Mucosa of descending colon (tissue), 3 donors: ENCODE results near the gene C3orf52. TPM values are rescaled to one million over a fixed set of nuclear protein-coding genes. Genes with fewer than 3 reads are reported as not detected.

Experiments
- ATAC-seq: fragments of 200-7000 bp; cut with Tn5 transposase; one replicate; pipeline ENCODE4 v1.9.1; 2020; ENCODE audit warnings: mild to moderate bottlenecking, moderate library complexity
- DNase-seq, 3 donors: peaks; one replicate each; pipeline ENCODE4 v3.0.0-alpha.2; 2020
- H3K36me3 ChIP-seq: fragments of 200-600 bp; one replicate; pipeline ENCODE4 v1.8.0; 2021; ENCODE audit warnings: low read depth, mild to moderate bottlenecking
- H3K4me1 ChIP-seq: fragments of 200-600 bp; one replicate; pipeline ENCODE4 v1.8.0; 2021; ENCODE audit warnings: low read depth, mild to moderate bottlenecking
- H3K4me3 ChIP-seq: fragments of 200-600 bp; one replicate; pipeline ENCODE4 v1.8.0; 2021; ENCODE audit warnings: mild to moderate bottlenecking
- H3K9me3 ChIP-seq: fragments of 200-600 bp; one replicate; pipeline ENCODE4 v1.8.0; 2021; ENCODE audit warnings: mild to moderate bottlenecking
- intact Hi-C, 2 donors: fragments of 100-400 bp; cut with DNase I in 1 of 2; cut with micrococcal nuclease in 1 of 2; formaldehyde crosslinking; loops; one replicate each; pipeline versions ENCODE4 v1.11.0 to v1.11.1; 2022; cut with DNase I, micrococcal nuclease
- total RNA-seq, 3 donors: library from RNA; stranded (reverse); fragmentation: NEBNext Ultra II Directional in 2 of 3; extraction: Animal tissue kit (Norgen Biotek cat#: 25700) in 2 of 3; gene quantifications; one replicate each; pipeline versions ENCODE4 v1.2.1 to v1.2.4, GENCODE V29; 2021 to 2023
- TF ChIP-seq, protein P1 (sequence below): fragments of 200-600 bp; IDR thresholded peaks from one replicate; pipeline ENCODE4 v1.8.0; 2022; ENCODE audit warnings: antibody characterized with exemption, mild to moderate bottlenecking
- donor health status: DM: no; HTN: no; CAD: no; lungs with moderate emphysema.
- donor health status: DM: no; HTN: no; CAD: no.
- donor health status: DM: no; HTN: yes; CAD: no.

Gene C3orf52
- total RNA-seq, 3 donors from 2014 or later = 22.6 to 49.9 (median 36.3) TPM

DNA sequence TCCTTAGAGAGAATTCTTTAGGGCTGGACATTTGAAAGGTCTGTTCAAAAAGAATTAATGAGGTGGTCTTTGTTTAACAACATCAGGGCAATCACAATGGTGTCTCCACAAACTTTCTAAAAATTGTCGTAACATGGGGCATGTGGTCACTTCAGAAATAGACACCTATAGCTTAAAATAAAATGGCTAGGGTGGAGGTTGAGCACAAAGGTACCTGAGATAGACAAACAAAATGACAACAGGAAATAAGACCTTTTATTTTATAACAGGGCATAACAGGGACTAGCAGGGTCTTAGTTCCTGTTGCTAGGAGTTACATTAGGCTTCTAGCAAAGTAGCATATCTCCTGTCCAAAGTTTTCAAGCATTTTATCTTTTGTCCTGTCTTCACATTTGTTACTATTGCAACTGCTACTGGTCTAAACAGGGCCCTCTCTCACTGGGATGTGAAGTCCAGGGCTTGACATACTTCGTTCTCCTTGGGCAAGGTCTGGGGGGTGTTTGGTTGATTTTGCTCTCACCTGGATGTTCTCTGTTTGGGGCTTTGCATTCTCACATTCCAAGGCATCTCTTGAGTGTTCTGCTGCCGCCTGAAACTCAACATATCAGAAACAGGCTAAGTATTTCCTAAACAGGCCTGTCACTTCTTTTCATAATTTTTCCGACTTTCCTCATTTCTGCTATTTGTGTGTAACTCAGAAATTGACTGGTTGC, 43.9 kb downstream of the C3orf52 start:
- Histone ChIP-seq H3K4me3 (no peak overlapping the region), H3K36me3 (no peaks in the 10 kb centered on the region), H3K4me1 (peaks cover 8% of the 10 kb centered on the region), H3K9me3 (no peaks in the 10 kb centered on the region)
- no peak for DNase-seq
- TF ChIP-seq, protein P1, sequence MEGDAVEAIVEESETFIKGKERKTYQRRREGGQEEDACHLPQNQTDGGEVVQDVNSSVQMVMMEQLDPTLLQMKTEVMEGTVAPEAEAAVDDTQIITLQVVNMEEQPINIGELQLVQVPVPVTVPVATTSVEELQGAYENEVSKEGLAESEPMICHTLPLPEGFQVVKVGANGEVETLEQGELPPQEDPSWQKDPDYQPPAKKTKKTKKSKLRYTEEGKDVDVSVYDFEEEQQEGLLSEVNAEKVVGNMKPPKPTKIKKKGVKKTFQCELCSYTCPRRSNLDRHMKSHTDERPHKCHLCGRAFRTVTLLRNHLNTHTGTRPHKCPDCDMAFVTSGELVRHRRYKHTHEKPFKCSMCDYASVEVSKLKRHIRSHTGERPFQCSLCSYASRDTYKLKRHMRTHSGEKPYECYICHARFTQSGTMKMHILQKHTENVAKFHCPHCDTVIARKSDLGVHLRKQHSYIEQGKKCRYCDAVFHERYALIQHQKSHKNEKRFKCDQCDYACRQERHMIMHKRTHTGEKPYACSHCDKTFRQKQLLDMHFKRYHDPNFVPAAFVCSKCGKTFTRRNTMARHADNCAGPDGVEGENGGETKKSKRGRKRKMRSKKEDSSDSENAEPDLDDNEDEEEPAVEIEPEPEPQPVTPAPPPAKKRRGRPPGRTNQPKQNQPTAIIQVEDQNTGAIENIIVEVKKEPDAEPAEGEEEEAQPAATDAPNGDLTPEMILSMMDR = no peak
- no peak for ATAC-seq
- intact Hi-C loops = no loop called here

DNA sequence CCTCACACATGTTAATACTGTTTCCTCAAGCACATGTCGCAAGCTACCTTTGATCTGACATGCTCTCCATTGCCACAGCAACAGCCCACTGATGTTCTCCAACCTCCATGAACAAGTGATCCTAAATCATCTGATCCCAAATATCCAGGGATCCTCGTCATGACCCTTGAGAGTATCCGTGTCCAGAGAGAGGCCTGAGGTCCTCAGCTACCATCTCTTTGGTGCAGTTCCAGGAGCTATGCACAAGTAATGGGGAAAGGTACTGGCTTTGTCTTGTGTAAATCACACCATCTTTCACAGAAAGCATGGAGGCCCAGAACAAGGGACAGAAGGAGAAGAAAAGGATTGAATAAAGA, 44.4 kb downstream of the C3orf52 start:
- intact Hi-C loops = no loop called here
- H3K36me3 ChIP-seq = no peaks in the 10 kb centered on the region
- TF ChIP-seq, protein P1 = no peak
- no peaks in the 10 kb centered on the region for H3K9me3 ChIP-seq
- H3K4me3 ChIP-seq = no peak overlapping the region
- no peak for DNase-seq
- ATAC-seq = no peak
- H3K4me1 ChIP-seq = peaks cover 8% of the 10 kb centered on the region

DNA sequence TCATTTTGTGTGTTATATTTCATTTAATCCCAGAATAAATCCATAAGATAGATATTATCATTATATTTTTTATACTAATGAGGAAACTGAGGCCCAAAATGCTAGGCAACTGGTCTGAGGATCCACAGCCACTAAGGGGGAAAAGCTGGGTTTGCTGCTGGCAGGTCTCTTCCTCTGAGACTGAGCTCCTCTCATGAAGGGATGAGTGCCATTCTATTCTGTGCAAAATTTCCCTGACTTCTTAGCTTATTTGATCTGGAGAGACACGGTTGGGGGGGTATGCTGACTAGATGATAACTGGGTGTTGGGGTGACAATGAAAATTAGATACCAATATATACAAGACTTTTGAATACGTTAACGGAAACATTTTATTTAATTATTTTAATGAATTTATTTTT, 44.9 kb downstream of the C3orf52 start:
- DNase-seq (no peak), ATAC-seq (no peak)
- TF ChIP-seq, protein P1 = no peak
- H3K4me3 ChIP-seq = no peak overlapping the region
- intact Hi-C loops = no loop called here
- no peaks in the 10 kb centered on the region for H3K9me3 ChIP-seq
- no peaks in the 10 kb centered on the region for H3K36me3 ChIP-seq
- H3K4me1 ChIP-seq = peaks cover 8% of the 10 kb centered on the region

DNA sequence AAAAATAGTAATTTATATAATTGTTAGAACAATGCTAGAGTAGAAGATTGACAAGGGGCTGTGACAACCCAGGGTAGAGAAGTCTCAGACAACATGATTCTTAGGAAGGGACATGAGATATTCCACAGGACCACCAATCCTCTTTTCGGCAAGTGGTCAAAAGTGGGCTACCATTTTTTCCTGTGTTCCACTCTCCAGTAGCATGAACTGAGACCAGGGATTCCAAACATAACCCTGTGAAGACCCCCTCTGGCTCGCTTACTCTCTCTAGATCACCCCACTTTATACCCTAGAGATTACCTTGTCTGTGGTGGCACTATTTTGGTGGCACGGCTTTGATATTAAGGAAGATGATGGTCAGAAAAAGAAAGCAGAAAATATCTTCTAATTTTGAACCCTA, 45.9 kb downstream of the C3orf52 start:
- intact Hi-C loops = no loop called here
- Histone ChIP-seq H3K9me3 (no peaks in the 10 kb centered on the region), H3K4me3 (no peak overlapping the region), H3K36me3 (no peaks in the 10 kb centered on the region), H3K4me1 (peaks cover 8% of the 10 kb centered on the region)
- TF ChIP-seq, protein P1 = no peak
- ATAC-seq = no peak
- DNase-seq = no peak

DNA sequence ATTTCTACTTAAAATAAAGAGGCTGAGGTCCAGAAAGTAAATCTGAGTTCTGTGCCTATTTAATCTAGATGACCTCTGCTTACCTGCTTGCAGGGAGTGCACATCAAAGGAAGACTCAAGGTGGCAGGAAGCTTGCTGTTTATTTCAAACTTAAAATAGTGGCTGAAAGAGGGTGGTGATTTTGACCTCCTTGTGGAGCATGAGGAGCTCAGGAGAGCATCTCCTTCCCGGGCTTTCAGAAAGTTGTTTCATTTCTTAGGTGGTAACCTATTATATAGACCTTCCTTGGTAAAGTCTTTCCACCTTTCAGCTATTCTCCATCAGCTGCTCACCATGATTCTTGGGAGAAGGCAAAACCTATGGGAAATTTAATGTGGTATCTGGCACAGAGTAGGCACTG, 46.4 kb downstream of the C3orf52 start:
- intact Hi-C loops = no loop called here
- no peak overlapping the region for H3K4me3 ChIP-seq
- no peaks in the 10 kb centered on the region for H3K9me3 ChIP-seq
- H3K36me3 ChIP-seq = no peaks in the 10 kb centered on the region
- peaks cover 8% of the 10 kb centered on the region for H3K4me1 ChIP-seq
- ATAC-seq (no peak), DNase-seq (no peak)
- TF ChIP-seq, protein P1 = no peak
